IPS-NIHi7 (cell line): ENCODE measurements around the gene HTT.

Experiments
- DNase-seq: peaks from one replicate; pipeline ENCODE4 v3.0.0; 2012; ENCODE audit warnings: mixed read lengths; ENCODE audit errors: extremely low spot score

The HTT gene

DNA sequence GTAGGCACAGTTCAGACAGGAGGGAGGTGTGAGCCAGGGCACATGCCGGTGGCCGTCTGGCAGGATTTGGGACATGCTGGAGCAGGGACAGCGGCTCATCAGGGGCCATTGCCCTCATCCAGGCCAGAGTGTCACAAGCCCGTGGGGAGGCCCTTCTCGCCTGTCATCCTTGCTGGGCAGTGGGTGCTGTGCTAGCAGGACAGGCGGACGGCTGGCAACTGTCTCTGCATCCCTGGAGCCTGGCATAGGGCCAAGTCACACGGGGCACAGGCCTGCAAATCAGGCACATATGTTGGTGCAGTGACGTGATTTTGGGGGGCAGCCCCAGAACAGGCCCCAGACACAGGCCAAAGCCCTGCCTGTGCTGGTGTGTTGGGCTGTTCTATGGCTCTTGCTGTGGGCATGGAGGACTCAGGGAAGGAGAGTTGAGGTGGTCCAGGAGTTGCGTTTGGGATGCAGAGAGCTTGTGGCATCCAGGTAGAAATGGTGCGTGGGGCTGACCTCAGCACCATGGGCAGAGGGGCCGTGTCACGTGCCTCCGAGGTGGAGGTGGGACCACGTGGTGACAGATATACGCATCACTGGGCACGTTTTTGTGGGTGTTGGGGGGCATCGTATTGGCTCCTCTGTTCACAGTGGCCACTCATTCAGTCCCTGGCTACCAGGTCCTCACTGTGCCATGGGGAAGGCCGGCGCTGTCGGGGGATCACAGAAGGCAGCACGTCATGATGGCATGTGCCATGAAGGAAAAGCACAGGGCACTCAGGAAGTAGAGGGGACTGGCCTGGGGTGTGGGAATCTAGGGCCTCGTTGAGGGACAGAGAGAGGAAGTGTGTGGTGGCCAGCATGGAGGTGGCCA is 159.9 kb downstream of the HTT start:
- DNase-seq, result no peak

DNA sequence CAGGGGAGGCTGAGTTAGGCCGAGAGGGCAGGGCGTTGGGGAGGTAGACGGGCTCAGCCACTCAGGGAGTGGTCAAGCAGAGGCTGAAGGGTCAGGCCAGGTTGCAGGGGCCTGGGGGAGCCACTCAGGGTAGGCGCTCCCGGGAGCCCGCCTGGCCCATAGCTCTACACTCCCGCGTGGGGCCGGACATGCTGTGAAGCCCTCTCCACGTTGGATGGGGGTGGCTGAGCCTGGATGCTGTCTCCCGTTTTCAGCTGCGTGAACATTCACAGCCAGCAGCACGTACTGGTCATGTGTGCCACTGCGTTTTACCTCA is 160.5 kb downstream of the HTT start:
- DNase-seq, result no peak

- DNase-seq, result no peak
Observed at GRCh38 chr4:3235581-3235980, 161.1 kb downstream of the HTT start.

GRCh38 chr4:3236326-3236878 is 161.9 kb downstream of the HTT start:
- DNase-seq, result no peak

DNA sequence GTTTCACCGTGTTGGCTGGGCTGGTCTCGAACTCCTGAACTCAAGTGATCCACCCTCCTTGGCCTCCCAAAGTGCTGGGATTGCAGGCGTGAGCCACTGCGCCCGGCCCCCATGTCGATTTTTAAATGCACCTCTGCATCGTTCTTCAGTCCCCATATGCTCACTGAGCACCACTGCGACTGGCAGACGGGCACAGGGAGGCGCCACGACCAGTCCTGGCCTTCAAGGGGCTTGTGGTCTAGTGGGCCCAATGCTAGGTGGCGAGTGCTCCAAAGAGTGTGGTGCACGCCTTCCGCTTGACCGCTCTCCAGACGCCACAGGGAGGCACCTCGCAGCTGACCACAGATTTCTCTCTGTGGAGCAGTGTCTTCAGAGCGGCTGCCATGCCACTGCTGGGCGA is 162.8 kb downstream of the HTT start:
- DNase-seq, result no peak

- peak; percentile 55 for DNase-seq
Observed at GRCh38 chr4:3237712-3238560, 163.5 kb downstream of the HTT start.

DNA sequence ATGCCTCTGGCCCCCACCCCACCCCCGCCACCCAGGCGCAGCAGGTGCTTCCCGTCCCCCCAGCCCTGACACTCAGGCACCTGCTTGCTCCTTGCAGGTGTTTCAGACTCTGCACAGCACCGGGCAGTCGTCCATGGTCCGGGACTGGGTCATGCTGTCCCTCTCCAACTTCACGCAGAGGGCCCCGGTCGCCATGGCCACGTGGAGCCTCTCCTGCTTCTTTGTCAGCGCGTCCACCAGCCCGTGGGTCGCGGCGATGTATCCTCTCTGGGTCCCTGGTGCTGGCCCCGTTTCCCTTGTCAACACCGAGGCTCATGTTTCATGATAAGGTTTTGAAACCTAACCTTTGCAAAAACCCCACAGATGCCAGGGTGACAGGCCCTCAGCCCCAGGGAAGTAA is 164.2 kb downstream of the HTT start:
- no peak for DNase-seq

- no peak for DNase-seq
Observed at GRCh38 chr4:3239303-3239702, 164.8 kb downstream of the HTT start.

- no peak for DNase-seq
Observed at GRCh38 chr4:3239998-3240920, 165.8 kb downstream of the HTT start.

DNA sequence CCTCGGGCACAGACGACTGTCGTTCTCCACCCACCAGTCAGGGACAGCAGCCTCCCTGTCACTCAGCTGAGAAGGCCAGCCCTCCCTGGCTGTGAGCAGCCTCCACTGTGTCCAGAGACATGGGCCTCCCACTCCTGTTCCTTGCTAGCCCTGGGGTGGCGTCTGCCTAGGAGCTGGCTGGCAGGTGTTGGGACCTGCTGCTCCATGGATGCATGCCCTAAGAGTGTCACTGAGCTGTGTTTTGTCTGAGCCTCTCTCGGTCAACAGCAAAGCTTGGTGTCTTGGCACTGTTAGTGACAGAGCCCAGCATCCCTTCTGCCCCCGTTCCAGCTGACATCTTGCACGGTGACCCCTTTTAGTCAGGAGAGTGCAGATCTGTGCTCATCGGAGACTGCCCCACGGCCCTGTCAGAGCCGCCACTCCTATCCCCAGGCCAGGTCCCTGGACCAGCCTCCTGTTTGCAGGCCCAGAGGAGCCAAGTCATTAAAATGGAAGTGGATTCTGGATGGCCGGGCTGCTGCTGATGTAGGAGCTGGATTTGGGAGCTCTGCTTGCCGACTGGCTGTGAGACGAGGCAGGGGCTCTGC is 166.5 kb downstream of the HTT start:
- no peak for DNase-seq

DNA sequence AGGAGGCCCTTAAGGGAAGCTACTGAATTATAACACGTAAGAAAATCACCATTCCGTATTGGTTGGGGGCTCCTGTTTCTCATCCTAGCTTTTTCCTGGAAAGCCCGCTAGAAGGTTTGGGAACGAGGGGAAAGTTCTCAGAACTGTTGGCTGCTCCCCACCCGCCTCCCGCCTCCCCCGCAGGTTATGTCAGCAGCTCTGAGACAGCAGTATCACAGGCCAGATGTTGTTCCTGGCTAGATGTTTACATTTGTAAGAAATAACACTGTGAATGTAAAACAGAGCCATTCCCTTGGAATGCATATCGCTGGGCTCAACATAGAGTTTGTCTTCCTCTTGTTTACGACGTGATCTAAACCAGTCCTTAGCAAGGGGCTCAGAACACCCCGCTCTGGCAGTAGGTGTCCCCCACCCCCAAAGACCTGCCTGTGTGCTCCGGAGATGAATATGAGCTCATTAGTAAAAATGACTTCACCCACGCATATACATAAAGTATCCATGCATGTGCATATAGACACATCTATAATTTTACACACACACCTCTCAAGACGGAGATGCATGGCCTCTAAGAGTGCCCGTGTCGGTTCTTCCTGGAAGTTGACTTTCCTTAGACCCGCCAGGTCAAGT is 167.5 kb downstream of the HTT start:
- DNase-seq, result no peak

DNA sequence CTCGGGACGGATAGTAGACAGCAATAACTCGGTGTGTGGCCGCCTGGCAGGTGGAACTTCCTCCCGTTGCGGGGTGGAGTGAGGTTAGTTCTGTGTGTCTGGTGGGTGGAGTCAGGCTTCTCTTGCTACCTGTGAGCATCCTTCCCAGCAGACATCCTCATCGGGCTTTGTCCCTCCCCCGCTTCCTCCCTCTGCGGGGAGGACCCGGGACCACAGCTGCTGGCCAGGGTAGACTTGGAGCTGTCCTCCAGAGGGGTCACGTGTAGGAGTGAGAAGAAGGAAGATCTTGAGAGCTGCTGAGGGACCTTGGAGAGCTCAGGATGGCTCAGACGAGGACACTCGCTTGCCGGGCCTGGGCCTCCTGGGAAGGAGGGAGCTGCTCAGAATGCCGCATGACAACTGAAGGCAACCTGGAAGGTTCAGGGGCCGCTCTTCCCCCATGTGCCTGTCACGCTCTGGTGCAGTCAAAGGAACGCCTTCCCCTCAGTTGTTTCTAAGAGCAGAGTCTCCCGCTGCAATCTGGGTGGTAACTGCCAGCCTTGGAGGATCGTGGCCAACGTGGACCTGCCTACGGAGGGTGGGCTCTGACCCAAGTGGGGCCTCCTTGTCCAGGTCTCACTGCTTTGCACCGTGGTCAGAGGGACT is 168.8 kb downstream of the HTT start:
- no peak for DNase-seq

- no peak for DNase-seq
Observed at GRCh38 chr4:3244002-3244401, 169.5 kb downstream of the HTT start.

DNA sequence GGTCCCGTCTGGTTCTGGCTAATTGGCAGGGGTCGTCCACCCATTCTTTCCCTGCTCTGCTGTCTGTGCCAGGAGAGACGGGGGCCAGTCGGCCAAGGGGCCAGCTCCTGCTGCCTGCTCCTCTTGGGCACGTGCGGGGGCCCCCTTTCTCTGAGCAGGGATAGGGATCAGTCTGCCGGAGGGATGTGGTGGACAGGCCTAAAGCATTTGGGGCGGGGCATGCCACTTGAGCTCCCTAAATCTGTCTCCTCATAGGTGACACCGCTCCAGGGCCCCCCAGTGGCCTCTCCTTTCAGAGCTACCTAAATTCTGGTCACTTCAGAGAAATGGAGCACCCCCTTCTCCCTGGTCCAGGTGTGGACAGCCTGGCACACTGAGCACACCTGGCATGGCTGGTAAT is 170.3 kb downstream of the HTT start:
- DNase-seq, result no peak

GRCh38 chr4:3245676-3246075 is 171.2 kb downstream of the HTT start:
- DNase-seq, result no peak

DNA sequence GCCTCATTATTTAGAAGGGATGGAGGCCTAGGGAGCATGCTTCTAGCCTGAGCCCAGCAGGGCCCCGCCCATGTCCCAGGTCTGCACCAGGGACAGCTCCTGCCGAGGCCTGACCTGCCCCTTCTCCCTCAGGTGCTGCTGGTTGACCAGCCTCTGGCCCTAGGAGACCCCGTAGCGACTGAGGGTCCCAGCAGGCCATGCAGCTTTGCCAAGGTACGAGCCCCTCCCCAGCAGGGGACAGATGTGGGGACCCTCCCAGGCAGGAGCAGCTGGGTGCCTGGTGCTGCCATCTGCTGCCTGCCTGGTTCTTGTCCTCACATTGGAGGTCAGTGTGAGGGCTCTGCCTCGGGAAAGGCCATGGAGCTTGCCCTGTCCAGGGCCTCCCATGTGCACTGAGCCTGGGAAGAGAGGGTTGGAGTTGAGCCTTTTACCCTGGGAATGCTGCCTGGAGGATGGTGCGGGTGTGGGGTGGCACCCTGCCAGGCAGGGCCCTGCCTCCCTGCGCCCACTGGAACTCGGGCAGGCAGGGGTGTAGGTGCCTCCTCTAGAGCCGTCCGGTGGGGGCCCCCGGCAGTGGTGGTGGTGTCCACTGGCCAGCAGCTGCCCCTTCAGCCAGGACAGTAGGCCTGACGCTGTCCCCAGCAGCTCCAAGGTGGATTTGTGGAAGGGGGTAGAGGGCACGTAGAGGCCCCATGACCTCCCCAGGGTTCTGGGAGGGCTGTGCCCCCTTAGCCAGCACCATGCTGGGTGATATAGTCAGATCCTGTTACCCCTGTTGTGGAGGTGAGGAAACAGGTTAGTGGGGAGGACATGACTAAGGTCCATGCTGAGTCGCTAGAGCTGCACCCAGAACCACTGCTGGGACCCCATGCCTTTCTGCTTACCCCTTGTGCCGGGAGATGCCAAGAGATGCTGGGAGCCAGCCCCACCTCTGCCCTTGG is 172.2 kb downstream of the HTT start:
- no peak for DNase-seq

DNA sequence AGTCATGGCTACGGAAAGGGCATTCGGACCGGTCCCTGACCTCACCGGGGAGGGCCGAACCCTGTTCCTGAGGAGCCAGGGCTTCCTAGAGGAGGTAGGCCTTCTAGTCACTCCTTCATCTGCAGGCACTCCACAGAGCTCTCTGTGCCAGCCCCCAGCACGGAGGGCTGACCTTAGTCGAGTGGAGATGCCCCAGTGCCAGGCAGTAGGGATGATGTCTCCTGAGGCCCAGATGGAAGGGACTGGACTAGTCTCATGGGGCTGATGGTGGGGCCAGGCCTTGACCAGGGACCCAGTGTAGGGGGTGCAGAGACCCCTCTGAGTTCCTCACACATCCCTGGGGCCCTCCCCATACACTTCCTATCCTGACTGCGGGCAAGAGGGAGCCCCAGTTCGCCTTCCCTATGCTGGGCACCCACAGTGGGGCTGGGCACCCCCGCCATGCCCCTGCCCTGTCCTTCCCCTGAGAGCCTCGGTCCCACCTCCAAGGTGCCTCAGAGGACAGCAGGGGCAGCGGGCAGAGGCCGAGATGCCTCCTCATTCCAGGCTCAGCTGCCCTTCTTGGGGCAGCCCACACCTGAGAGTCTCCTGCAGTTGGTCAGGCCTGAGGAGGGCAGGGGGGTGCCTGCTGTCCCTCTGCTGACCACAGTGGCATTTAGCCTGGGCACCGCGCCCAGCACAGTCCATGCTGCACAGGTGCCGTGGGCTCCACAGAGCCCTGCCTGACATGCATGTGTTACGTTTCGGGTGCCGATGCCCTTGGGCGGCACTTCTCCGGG is 173.1 kb downstream of the HTT start:
- DNase-seq, result no peak

- no peak for DNase-seq
Observed at GRCh38 chr4:3248178-3248480, 173.6 kb downstream of the HTT start.
